Loucy (cell line): ENCODE measurements around the gene MYL12A.
A peak's percentile ranks its signal among the peaks of the same experiment; 100 is the strongest.

Experiments
- H2AFZ ChIP-seq: fragments of 200-600 bp; sonication (generic); 2 replicates; pipeline ENCODE4 v1.6.0; 2016; ENCODE audit warnings: antibody characterized with exemption, mild to moderate bottlenecking, low read length, moderate library complexity
- H3F3A ChIP-seq: fragments of 200-600 bp; 2 replicates; pipeline ENCODE4 v1.6.0; 2016; ENCODE audit warnings: antibody characterized with exemption, low read depth, mild to moderate bottlenecking
- H3K27me3 ChIP-seq: fragments of 200-600 bp; sonication (generic); 2 replicates; pipeline ENCODE4 v1.6.1; 2014; ENCODE audit warnings: low read length, mild to moderate bottlenecking; ENCODE audit not compliant: insufficient read depth, poor library complexity, severe bottlenecking
- H3K36me3 ChIP-seq: fragments of 200-600 bp; sonication (generic); 2 replicates; pipeline ENCODE4 v1.6.1; 2016; ENCODE audit warnings: low read length; ENCODE audit not compliant: insufficient read depth
- H3K4me1 ChIP-seq: fragments of 200-600 bp; sonication (generic); 2 replicates; pipeline ENCODE4 v1.5.1; 2014; ENCODE audit warnings: low read length, mild to moderate bottlenecking; ENCODE audit not compliant: insufficient read depth, poor library complexity, severe bottlenecking
- H3K4me2 ChIP-seq: fragments of 200-600 bp; sonication (generic); 2 replicates; pipeline ENCODE4 v1.6.0; 2014; ENCODE audit warnings: antibody characterized with exemption, low read length, low read depth, mild to moderate bottlenecking; ENCODE audit not compliant: poor library complexity, severe bottlenecking
- H3K4me3 ChIP-seq: fragments of 200-600 bp; sonication (generic); 2 replicates; pipeline ENCODE4 v1.5.1; 2014; ENCODE audit warnings: low read length, mild to moderate bottlenecking, mixed read lengths; ENCODE audit not compliant: poor library complexity, severe bottlenecking
- H3K79me2 ChIP-seq: fragments of 200-600 bp; sonication (generic); 2 replicates; pipeline ENCODE4 v1.6.1; 2014; ENCODE audit warnings: low read length; ENCODE audit not compliant: insufficient read depth
- H3K9ac ChIP-seq: fragments of 200-600 bp; sonication (generic); 2 replicates; pipeline ENCODE4 v1.6.0; 2014; ENCODE audit warnings: mild to moderate bottlenecking, low read depth, low read length, moderate library complexity; ENCODE audit not compliant: poor library complexity, severe bottlenecking
- H3K9me2 ChIP-seq: fragments of 200-600 bp; sonication (generic); replicated peaks from 2 replicates; pipeline ENCODE4 v1.6.1; 2016; ENCODE audit warnings: low read depth, low read length, mixed read lengths
- H3K9me3 ChIP-seq: fragments of 200-600 bp; sonication (generic); 2 replicates; pipeline ENCODE4 v1.6.1; 2014; ENCODE audit warnings: mild to moderate bottlenecking, antibody characterized with exemption, low read length, low read depth; ENCODE audit not compliant: insufficient read depth
- H4K20me1 ChIP-seq: fragments of 200-600 bp; sonication (generic); 2 replicates; pipeline ENCODE4 v1.6.0; 2014; ENCODE audit warnings: antibody characterized with exemption, low read length, mild to moderate bottlenecking; ENCODE audit not compliant: insufficient read depth, poor library complexity, severe bottlenecking
- CTCF ChIP-seq: fragments of 200-600 bp; sonication (generic); conservative IDR thresholded peaks from 2 replicates; pipeline ENCODE4 v1.5.1; 2014; ENCODE audit warnings: mild to moderate bottlenecking, antibody characterized with exemption, low read length
- EZH2phosphoT487 ChIP-seq: fragments of 200-600 bp; IDR thresholded peaks from 2 replicates; pipeline ENCODE4 v1.6.1; 2018; ENCODE audit warnings: antibody characterized with exemption, mild to moderate bottlenecking, moderate library complexity, borderline replicate concordance

MYL12A gene

GRCh38 chr18:3245185-3245564 lies 2.4 kb upstream of the MYL12A start:
- Histone ChIP-seq H3K36me3 (no peaks in the 10 kb centered on the region; the same call in 1 of the 2 replicates), H3K79me2 (peaks cover 43% of the 10 kb centered on the region), H3F3A (no peaks in the 10 kb centered on the region; the same call in 1 of the 2 replicates), H2AFZ (no peak overlapping the region), H3K9ac (peak overlapping the region; percentile 95), H3K9me3 (peaks cover 2% of the 10 kb centered on the region; the same call in 1 of the 2 replicates), H3K9me2 (no peaks in the 10 kb centered on the region), H4K20me1 (peaks cover 13% of the 10 kb centered on the region), H3K27me3 (peaks cover 6% of the 10 kb centered on the region), H3K4me3 (peak overlapping the region; percentile 92), H3K4me2 (peak overlapping the region; percentile 90), H3K4me1 (peaks cover 25% of the 10 kb centered on the region)
- TF ChIP-seq CTCF (no peak), EZH2phosphoT487 (no peak)

- H3K79me2 ChIP-seq, result peaks cover 51% of the 10 kb centered on the region
- H2AFZ ChIP-seq, result peak overlapping the region; percentile 83
Observed at GRCh38 chr18:3245853-3246634, 1.6 kb upstream of the MYL12A start.

GRCh38 chr18:3246635-3247239 lies 864 bp upstream of the MYL12A start:
- TF ChIP-seq CTCF (no peak), EZH2phosphoT487 (no peak)

More at GRCh38 chr18:3245853-3246634, 1.6 kb upstream of the MYL12A start:
- Histone ChIP-seq H4K20me1 (peaks cover 21% of the 10 kb centered on the region), H3K9ac (peak overlapping the region; percentile 95), H3K4me3 (peak overlapping the region; percentile 92), H3K27me3 (peaks cover 6% of the 10 kb centered on the region), H3K4me1 (peaks cover 25% of the 10 kb centered on the region), H3K4me2 (peak overlapping the region; percentile 90), H3K9me3 (peaks cover 2% of the 10 kb centered on the region; the same call in 1 of the 2 replicates), H3K36me3 (no peaks in the 10 kb centered on the region; the same call in 1 of the 2 replicates), H3F3A (no peaks in the 10 kb centered on the region; the same call in 1 of the 2 replicates), H3K9me2 (no peaks in the 10 kb centered on the region)
- TF ChIP-seq EZH2phosphoT487 (no peak), CTCF (peak; percentile 93)

More at GRCh38 chr18:3246635-3247239, 864 bp upstream of the MYL12A start:
- Histone ChIP-seq H3K4me3 (peak overlapping the region; percentile 92), H3K9me3 (peaks cover 2% of the 10 kb centered on the region; the same call in 1 of the 2 replicates), H3K9me2 (no peaks in the 10 kb centered on the region), H2AFZ (peak overlapping the region; percentile 48), H3K4me2 (peak overlapping the region; percentile 90), H3K36me3 (no peaks in the 10 kb centered on the region; the same call in 1 of the 2 replicates), H3K4me1 (peaks cover 31% of the 10 kb centered on the region), H3K9ac (peak overlapping the region; percentile 95), H4K20me1 (peaks cover 28% of the 10 kb centered on the region), H3K79me2 (peaks cover 58% of the 10 kb centered on the region), H3K27me3 (peaks cover 6% of the 10 kb centered on the region), H3F3A (no peaks in the 10 kb centered on the region; the same call in 1 of the 2 replicates)
